ENCODE measurements around the gene IL17RC.

DNA sequence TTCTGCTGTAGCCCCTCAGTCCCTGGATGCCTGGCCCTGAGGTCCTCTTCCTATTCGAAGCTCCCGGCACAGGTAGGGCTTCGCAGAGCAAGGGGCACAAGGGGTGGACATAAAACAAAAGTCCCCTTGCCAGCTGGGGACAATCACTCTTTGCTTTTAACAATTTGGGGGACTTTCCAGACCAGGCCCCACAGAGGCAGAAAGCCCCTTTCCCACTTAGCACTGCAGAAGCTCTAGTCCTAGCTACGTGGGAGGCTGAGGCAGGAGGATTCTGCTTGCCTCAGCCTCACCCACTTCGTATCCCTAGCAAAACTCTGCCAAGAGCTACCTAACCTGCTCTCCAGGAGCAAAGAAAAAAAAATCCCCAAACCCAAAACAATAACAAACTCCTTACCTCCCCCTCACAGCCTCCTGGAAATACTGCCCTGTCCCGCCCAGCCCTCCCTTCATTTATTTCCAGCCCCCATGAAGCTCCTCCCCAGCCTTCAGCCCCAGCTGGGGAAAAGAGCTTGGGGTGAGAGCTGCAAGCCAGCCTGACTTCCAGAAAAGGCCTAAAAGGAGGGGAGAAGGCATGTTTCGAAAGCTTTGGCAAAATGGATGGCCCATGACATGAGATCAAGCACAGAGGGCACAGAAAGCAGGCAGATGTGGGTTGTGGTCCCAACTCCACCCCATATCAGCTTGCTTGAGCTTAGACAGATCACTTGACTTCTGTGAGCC is 36.9 kb upstream of the IL17RC start, which contains the start of gene CIDEC:
- TF ChIP-seq POLR2A (IDR thresholded peaks at IDR 0.05): no peak
- TF ChIP-seq, protein P1, sequence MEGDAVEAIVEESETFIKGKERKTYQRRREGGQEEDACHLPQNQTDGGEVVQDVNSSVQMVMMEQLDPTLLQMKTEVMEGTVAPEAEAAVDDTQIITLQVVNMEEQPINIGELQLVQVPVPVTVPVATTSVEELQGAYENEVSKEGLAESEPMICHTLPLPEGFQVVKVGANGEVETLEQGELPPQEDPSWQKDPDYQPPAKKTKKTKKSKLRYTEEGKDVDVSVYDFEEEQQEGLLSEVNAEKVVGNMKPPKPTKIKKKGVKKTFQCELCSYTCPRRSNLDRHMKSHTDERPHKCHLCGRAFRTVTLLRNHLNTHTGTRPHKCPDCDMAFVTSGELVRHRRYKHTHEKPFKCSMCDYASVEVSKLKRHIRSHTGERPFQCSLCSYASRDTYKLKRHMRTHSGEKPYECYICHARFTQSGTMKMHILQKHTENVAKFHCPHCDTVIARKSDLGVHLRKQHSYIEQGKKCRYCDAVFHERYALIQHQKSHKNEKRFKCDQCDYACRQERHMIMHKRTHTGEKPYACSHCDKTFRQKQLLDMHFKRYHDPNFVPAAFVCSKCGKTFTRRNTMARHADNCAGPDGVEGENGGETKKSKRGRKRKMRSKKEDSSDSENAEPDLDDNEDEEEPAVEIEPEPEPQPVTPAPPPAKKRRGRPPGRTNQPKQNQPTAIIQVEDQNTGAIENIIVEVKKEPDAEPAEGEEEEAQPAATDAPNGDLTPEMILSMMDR (IDR thresholded peaks at IDR 0.05): no peak
